Epidermal melanocyte (primary cell): ENCODE measurements around the gene EYS.
"Not testable (repeated sequence)": the region's sequence is repeated elsewhere in the genome, so short reads cannot be mapped to it uniquely, and the experiment has no call there.

ENCODE experiments used
- DNase-seq: peaks from one replicate; pipeline ENCODE4 v3.0.0; 2011; ENCODE audit warnings: low spot score; ENCODE audit not compliant: insufficient read length

The EYS gene

DNA sequence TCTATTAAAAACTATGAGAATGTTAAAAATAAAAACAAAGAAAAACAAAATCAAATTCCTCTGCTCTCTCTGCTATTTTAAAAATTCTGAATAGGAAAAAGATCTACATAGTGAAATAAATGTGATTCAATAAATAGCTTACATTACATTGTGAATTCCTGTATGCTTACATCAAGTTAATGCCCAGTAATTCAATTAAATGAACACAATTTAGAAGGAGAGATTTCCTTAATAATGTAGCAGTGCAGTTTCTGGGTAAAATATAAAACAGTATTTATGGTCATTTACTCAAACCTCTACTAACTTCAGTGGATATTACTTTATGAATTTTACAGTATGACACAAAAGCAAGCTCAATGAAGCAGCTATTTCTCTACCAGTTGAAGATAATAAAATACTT, 594.6 kb downstream of the EYS start:
- DNase-seq: no peak

DNA sequence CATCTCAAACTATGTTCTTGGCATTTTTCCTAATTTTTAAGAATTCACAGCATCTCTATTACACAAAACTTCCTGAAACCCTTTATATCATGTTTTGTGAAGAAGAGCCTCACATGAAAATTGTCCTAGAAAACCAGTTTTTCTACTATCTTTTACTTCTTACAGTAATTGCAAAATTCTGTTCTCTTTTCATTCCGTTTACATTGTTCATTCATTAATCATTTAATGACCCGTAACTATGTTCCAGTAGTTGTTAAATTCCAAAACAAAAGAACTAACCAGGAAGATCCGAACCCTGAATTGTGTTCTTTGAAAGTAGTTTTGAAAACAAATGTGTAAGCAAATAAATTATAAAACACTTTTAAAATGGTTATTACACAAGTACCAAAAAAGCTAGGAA, 597.0 kb downstream of the EYS start:
- no peak for DNase-seq

DNA sequence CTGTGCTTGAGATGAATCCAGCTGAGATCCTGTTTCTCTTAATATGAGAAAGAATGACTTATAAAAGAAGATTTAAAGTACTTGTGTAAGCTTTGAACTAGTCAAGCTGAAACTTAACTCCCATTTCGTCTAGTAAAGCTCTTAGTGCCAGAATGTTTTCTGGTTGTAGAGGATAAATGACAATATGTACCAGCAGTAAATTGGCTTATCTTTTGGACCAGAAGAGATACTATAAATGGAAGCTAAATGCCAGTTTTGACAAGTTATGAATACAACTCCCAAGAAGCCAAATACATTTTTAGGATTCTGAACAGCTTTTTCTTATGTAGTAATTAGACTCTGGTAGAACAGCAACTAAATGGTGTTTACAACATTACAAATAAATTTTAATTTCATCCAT, 608.7 kb downstream of the EYS start:
- no peak for DNase-seq

DNA sequence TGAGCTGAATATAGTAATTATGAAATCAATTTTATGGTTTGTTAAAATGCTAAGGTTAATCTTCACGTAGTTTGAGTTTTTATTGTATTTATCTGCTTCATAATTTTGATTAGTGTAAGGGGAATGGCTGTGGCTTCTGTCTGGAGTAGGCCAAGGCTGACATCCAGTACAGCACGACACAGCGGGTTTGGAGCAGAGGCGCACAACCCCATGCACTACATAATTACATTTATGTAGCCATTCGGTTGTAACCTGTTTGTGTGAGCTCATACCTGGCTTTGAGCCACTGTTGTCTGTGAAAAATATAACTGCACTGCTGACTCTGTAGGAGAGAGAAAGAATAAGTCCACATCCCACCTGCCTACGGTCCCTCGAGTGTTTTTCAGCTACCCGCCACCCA, 615.5 kb downstream of the EYS start:
- DNase-seq: no peak

DNA sequence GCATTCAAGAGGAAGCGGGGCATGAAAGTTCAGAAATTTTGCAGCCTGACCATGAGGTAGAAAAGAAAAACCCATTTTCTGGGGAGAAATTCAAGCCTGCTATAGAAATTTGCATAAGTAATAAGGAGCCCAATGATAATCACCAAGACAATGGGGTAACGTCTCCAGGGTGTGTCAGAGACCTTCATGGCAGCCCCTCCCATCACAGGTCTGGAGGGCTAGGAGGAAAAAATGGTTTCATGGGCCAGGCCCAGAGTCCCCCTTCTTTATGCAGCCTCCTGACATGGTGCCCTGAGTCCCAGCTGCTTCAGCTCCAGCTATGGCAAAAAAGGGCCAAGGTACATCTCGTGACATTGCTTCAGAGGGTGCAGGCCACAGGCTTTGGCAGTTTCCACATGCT, 618.5 kb downstream of the EYS start:
- no peak for DNase-seq

DNA sequence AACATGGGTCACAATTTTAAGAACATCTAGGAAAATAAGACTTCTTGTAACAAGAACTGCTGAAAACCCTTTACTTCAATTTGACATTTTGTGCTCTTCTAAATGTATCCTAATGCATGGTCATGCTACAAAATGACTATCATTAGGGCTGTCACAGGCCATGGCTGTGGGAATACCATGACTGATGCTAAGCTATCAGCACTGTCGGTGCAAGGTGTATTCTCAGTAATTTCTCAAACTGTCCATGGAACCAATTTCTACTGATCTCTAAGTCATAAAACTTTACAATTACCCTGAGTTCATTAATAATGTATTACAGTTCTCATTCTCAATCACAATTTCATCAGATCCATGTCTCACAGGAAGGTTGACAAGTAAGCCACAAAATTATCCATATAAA, 625.3 kb downstream of the EYS start:
- DNase-seq: no peak

DNA sequence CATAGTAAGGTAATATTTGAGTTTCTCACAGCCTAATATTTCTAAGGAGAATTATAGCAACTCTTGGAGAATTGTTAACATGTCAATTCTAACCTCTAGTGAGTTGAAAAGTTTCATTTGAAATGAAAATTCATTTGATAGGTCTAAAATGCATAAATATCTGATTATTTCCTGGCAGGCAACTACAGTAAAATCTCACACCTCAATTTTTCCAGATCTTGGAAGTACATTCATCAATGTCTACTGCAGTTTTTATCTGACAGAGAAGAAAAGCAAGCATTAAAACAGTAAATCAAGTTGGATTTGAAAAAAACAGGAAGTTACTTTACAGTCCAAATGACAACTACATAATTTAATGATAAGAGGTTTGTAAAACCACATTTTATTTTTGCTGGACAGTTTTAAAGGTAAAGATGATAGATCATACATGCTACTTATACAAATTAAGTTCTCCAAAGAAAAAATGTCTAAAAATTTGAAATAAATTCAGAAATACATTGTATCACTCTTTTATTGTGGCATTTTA, 631.3 kb downstream of the EYS start:
- no peak for DNase-seq

DNA sequence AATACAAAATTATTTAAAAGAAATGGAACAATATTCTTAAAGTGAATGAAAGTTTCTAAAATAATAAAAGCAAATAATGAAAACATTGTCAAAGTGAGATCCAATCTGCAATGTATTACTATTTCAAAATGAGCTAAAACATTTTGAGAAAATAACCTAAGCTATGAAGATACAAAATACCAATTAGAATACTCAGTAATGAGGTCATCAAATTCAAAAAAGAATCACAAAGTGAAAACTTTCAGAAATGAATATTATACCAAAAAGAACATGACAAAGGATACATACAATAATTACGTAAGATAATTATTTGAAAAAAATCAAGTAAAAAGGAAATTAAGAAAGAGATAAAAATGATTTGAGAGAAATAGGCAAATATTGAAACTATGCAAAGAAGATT, 634.5 kb downstream of the EYS start:
- DNase-seq: no peak

DNA sequence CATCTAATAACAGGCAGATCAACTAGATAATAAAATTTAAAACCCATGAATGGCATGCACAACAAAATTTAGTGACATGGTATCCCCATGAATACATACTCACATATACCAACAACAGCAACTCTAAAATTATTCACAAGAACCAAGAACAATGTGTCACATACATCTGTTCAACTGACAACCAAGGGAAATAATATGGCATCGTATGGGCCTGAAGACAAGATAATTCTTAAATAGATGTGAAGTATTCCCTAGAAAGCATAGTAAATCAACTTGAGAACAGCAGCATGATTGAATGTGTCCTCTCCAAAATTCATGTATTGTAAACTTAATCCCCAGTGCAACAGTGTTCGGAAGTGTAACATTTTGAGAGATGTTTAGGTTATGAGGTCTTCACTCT, 635.5 kb downstream of the EYS start:
- DNase-seq: no peak

DNA sequence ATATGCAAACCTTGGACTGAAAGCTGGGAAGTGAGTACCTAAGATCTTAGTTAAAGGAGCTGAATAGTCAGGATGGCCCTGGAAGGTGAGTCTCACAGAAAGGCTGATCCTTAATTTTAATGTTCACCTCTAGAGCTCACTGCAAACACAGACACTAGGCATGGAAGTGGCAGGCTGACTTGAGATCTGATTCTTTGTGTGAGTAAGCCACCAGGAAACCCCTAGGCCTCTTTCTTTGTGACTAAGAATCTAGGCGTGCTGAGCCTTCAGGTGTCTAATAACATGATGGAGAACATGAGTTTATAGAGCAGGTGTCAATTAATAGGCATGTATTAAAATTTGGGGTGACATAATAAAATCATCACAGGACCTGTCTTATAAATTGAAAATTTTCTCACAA, 642.2 kb downstream of the EYS start:
- DNase-seq: no peak

DNA sequence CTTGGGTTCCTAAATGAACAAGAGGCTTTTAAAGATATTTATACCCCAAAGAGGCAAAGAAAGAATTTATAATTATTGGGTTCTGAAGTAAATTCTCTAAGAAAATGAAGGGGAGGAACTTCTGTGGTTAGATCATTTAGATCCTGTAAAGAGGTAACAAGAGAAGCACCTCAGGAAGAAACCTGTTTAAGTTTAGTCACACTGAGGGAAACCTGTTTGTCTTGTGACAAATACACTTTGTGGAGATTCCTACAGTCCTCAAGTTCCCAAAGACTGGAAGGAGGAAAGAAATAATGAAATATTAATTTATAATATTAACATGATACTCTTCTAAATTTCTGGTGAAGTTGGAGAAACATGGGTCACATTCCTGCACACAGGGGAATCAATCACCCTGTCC, 647.5 kb downstream of the EYS start:
- no peak for DNase-seq

DNA sequence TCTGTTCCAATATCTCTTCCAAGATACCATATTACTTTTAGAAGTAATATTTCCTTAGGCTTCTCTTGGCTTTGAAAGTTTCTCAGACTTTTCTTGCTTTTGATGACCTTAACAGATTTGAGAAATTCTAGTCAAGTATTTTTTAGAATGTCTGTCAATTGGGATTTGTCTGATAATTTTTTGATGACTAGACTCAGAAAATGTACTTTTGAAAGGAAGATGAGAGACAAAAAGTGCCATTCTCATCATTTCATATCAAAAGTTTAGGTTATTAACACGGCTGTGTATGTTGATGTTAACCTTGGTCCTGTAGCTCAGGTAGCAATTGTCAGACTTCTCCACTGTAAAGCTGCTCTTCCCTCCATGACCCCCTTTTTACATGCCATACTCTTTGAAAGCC, 651.5 kb downstream of the EYS start:
- DNase-seq: no peak

DNA sequence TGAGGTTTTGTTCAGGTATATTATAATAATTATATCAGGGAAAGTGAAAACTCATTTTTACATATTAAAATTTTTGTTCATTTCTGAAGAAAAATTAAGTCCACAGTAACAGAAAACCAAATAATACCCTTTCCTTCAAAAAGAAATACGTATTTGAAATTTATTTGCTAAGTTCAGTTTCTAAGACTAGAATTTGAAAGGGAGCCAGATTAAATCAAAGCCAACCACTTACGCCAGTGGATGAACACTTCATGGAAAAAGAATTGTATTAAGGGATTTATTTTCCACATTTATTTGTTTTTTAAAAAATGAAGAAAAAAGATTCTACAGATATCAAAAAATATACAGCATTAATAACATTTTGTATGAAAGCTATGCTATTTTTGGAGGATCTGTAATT, 654.4 kb downstream of the EYS start:
- no peak for DNase-seq

DNA sequence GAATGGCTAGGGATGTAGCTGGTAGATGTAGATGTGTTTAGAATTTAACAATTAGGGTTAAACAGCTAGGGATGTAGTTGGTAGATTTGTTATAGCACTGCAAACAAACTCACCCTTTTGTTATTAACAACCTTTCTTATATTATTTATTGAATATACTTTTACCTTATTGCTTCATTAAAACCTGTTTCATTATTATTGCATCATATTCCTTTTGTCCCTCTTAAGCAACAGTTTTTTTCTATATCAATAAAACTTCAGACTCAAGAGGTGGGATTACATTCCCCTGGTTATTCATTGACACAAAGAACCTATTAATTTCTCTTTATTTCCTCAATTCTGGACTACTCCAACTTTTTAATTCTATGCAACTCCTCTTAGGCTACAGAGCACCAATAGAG, 661.2 kb downstream of the EYS start:
- no peak for DNase-seq

DNA sequence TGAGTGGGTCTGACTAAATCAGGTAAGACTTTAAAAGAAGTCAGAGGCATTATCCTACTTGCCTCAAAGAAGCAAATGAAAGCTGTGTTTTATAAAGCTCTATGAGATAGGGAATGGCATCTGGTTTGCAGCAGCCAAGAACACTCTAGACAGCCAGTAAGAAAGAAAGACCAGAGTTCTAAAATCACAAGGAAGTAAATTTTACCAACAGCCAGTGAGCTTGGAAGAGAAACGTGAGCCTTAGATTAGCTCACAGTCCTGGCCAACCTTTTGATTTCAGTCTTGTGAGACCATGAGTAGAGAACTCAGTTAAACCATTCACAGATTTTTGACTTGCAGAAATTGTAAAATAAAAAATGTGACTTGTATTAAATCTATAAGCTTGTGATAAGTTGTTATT, 693.0 kb downstream of the EYS start:
- DNase-seq: no peak

DNA sequence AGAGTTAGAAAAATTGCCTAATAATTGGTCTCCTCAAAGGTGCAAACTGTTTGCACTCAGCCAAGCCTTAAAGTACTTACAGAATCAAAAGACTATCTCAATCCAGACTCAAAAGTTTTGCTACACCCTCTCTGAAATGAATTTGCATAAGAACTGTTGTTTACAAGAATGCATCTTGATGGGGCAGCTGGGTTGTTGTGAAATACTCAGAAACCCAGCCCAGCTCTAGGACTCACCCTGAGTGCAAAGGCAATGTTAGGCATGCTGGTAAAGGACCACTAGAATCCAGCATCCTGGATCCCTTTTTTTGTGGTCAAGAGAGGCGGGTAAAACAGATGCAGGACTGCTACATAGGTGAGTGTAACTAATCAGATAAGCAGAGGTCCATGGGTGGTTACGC, 700.2 kb downstream of the EYS start:
- DNase-seq: no peak

DNA sequence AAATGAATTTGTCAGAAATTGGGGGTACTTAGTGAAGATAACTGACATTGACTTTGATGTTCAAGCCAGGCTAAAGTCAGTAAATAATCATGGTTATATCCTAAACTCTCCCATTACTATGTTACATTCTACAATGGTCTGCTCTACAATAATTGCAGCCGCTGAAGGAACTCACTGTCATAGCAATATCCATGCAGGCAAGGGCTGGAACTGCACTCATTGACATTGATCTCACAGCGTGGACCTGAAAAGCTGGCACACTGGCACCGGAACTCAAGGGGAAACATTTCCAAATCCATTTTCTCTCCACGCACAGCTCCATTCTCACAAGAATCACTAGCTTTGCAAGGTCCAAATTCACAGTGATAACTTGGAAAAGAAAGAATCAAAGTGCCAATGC, 702.7 kb downstream of the EYS start:
- no peak for DNase-seq

DNA sequence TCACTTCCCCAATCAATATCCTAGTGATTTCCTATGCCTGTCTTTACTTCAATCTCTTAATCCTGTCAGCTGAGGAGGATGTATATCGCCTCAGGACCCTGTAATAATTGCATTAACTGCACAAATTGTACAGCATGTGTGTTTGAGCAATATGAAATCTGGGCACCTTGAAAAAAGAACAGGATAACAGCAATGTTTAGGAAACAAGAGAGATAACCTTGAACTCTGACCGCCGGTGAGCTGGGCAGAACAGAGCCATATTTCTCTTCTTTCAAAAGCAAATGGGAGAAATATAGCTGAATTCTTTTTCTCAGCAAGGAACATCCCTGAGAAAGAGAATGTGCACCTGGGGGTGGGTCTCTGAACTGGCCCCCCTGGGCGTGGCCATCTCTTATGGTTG, 704.1 kb downstream of the EYS start:
- DNase-seq: not testable (repeated sequence)

DNA sequence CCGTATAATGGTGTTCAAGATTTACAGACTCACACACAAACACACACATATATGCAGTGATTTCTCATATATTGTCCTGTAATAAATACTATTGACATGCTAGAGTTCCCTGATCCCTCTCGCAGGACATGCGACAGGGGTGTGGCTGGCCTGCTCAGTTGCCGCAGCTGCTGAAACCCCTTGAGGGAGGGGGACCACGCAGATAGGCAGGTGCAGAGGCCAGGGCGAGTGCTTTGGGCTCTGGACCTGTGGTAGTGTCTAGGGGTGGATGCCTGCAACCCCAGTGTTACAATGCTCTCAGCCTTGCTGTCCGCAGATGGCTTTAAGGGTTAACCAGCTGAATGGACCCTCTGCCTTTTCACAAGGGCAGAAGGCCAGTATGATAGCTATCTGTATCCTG, 706.2 kb downstream of the EYS start:
- DNase-seq: no peak

DNA sequence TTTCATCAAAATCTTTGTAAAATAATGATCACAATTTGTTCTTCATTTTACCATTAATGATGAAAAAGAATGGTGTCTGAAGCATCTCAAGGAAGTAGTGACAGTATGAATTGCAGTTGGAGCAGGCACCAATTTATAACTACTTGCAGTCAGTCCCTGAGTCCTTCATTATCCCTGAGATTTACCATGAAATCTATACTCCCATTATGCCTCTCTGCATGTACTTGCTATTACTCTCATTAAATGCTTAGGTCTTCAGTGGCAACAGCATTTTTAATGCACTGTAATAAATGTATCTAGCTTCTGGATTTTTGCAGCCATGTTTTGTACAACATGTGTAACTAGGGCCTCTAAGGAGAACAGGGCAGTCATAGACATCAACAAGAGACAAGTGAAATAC, 708.8 kb downstream of the EYS start:
- no peak for DNase-seq

DNA sequence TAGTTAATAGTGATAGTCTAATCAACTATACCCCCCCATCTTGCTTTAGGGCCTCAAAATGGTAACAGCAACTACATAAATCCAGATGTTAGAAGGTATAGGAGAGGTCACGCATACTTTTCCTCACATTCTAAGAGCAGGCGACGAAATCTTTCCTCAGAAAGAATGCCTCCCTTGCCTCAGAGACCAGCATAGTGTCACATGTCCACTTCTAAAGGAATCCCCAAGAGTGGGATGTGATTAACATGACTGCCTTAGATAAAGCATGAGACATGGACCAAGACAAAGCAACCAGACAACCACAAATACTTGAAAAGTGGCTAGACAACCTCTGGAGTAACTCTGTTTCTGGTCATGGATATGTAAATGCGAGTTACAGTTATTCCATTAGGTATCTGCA, 710.7 kb downstream of the EYS start:
- no peak for DNase-seq

DNA sequence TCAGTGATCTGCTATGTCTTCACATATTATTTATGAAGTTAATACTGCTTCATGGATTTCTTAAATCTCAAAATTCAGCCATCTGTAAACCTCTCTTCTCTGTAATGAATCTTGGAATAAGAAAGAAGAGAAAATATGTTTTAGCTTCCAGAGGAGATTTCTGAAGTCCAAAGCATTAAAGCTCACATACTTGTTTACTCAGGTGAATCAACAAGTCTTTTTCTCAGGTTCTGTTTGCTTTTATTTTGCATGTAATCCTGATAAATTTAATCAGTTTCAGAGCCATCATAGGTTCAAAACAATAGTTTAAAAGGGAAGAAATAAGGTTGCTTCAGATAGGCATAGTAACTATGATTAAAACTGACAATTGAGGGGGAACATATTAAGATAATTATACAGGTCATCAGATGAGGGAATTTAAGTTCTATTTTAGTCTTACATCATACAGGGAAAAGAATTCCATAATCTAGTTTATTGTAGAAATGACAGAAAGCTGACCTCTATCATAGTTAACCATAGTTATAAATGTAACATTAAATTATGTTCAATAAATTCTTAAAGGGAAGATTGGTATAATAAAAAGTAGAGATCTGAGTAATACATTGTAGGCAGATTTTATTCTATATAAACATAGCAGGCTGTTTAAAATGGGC, 716.2 kb downstream of the EYS start:
- no peak for DNase-seq

DNA sequence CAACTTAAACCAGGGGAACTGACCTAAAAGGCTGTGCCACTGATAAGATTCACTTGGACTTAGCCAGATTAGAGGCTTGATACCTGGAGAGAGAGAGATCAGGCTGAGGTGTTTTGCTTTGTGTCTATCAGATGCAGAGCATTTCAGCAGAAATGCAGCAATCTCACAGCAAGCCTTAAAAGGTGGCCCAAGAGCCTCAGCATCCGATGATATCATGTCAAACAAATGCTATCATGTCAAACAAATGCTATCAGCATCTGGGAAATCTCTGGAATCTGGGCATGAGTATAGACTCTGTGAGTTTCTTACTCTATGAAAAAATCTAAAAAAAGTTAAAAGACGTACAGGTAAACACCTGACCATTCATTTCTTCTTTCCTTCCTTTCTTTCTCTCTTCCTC, 718.9 kb downstream of the EYS start:
- no peak for DNase-seq

DNA sequence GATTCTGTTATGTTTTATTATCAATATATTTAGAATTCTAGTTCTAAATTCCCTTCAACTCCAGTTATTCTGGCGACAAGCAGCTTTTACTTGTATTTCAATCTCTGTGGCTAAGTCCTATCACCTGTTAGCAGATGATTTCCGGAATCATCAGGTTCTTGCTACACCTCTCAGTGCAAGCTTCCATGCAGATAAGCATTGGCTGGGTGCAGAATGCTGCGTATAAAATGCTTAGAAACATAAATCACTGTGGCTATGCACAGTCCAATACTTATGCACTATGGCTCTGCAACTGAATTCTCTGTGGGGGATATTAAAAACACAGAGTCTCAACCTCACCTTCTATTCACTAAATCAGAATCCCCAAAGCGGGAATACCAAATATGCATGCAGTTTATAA, 720.0 kb downstream of the EYS start:
- no peak for DNase-seq
